DOHH2 (cell line): ENCODE results near the gene MXRA7.
"Not testable (repeated sequence)": the region's sequence is repeated elsewhere in the genome, so short reads cannot be mapped to it uniquely, and the experiment has no call there.

Source experiments
- H3F3A ChIP-seq: fragments of 200-600 bp; sonication (generic), shearing (Covaris generic); 2 replicates; pipeline ENCODE4 v1.6.0; 2016; ENCODE audit warnings: antibody characterized with exemption, mild to moderate bottlenecking; ENCODE audit not compliant: control insufficient read depth, insufficient read depth
- H3K27ac ChIP-seq: fragments of 200-600 bp; sonication (generic); 2 replicates; pipeline ENCODE4 v1.5.1; 2014; ENCODE audit warnings: low read depth, mild to moderate bottlenecking, low read length, moderate library complexity
- H3K27me3 ChIP-seq: fragments of 200-600 bp; sonication (generic); 2 replicates; pipeline ENCODE4 v1.6.1; 2014; ENCODE audit warnings: mild to moderate bottlenecking, low read length, mixed read lengths; ENCODE audit not compliant: control insufficient read depth
- H3K36me3 ChIP-seq: fragments of 200-600 bp; sonication (generic); 2 replicates; pipeline ENCODE4 v1.6.1; 2014; ENCODE audit warnings: mild to moderate bottlenecking, low read length, moderate library complexity, mixed read lengths; ENCODE audit not compliant: control insufficient read depth
- H3K4me1 ChIP-seq: fragments of 200-600 bp; sonication (generic); 2 replicates; pipeline ENCODE4 v1.6.1; 2014; ENCODE audit warnings: mild to moderate bottlenecking, low read length, mixed read lengths; ENCODE audit not compliant: control insufficient read depth
- H3K4me2 ChIP-seq: fragments of 200-600 bp; sonication (generic); 2 replicates; pipeline ENCODE4 v1.6.0; 2014; ENCODE audit warnings: mild to moderate bottlenecking, low read length, moderate library complexity
- H3K4me3 ChIP-seq: fragments of 200-600 bp; sonication (generic); 2 replicates; pipeline ENCODE4 v1.5.1; 2014; ENCODE audit warnings: mild to moderate bottlenecking, low read length, mixed read lengths
- H3K79me2 ChIP-seq: fragments of 200-600 bp; sonication (generic); 2 replicates; pipeline ENCODE4 v1.6.1; 2014; ENCODE audit warnings: mild to moderate bottlenecking, low read length, mixed read lengths; ENCODE audit not compliant: control insufficient read depth
- H3K9me2 ChIP-seq: fragments of 200-600 bp; sonication (generic); replicated peaks from 2 replicates; pipeline ENCODE4 v1.6.1; 2014; ENCODE audit warnings: mild to moderate bottlenecking, low read length, mixed read lengths; ENCODE audit not compliant: control insufficient read depth
- H3K9me3 ChIP-seq: fragments of 200-600 bp; sonication (generic); 2 replicates; pipeline ENCODE4 v1.6.1; 2014; ENCODE audit warnings: antibody characterized with exemption, low read length, mixed read lengths; ENCODE audit not compliant: control insufficient read depth, insufficient read depth
- H4K20me1 ChIP-seq: fragments of 200-600 bp; sonication (generic); 2 replicates; pipeline ENCODE4 v1.6.0; 2014; ENCODE audit warnings: low read depth, mild to moderate bottlenecking, antibody characterized with exemption, low read length, moderate library complexity; ENCODE audit not compliant: control insufficient read depth, insufficient read depth
- CTCF ChIP-seq: fragments of 200-600 bp; sonication (generic); IDR thresholded peaks from one replicate; pipeline ENCODE4 v1.5.1; 2014; ENCODE audit warnings: antibody characterized with exemption, mild to moderate bottlenecking, low read depth, low read length; ENCODE audit not compliant: poor library complexity, severe bottlenecking
- EZH2phosphoT487 ChIP-seq: fragments of 200-600 bp; sonication (generic); IDR thresholded peaks from 2 replicates; pipeline ENCODE4 v1.6.1; 2017; ENCODE audit warnings: borderline replicate concordance, mild to moderate bottlenecking, antibody characterized with exemption, low read length, moderate library complexity, mixed read lengths

Gene MXRA7

GRCh38 chr17:76700617-76701470, 9.9 kb downstream of the MXRA7 start:
- H3K4me1 ChIP-seq: no peaks in the 10 kb centered on the region
- H3K36me3 ChIP-seq: no peaks in the 10 kb centered on the region
- H4K20me1 ChIP-seq: no peaks in the 10 kb centered on the region
- H3K27me3 ChIP-seq: peaks cover 27% of the 10 kb centered on the region
- H3F3A ChIP-seq: no peaks in the 10 kb centered on the region
- H3K27ac ChIP-seq: no peak overlapping the region
- no peak overlapping the region for H3K4me2 ChIP-seq
- no peaks in the 10 kb centered on the region for H3K9me2 ChIP-seq
- H3K4me3 ChIP-seq: no peak overlapping the region
- no peak for TF ChIP-seq CTCF
- TF ChIP-seq EZH2phosphoT487: no peak
- H3K9me3 ChIP-seq: no peaks in the 10 kb centered on the region
- no peaks in the 10 kb centered on the region for H3K79me2 ChIP-seq

DNA sequence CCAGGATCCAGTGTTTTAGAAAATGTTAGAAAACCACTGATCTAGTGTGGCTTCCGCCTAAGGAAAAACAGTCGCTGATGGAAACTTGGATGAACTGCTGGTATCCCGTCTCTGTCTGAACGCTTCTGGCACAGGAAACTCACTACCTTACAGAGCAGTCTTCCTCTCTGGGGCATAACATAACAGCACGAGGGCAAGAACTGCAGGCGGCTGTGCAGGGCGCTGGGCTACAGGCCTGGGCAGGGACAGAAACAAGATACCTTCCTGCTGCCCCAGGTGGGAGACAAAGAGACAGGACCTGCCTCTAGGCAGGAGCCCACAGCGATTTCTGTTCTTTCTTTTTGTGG, 10.5 kb downstream of the MXRA7 start:
- Histone ChIP-seq H3K79me2 (no peaks in the 10 kb centered on the region), H3K36me3 (no peaks in the 10 kb centered on the region), H3K4me1 (no peaks in the 10 kb centered on the region), H3K9me2 (no peaks in the 10 kb centered on the region), H3K4me2 (no peak overlapping the region), H3K9me3 (no peaks in the 10 kb centered on the region), H3K4me3 (no peak overlapping the region), H3K27me3 (peaks cover 33% of the 10 kb centered on the region), H3F3A (no peaks in the 10 kb centered on the region), H3K27ac (no peak overlapping the region), H4K20me1 (no peaks in the 10 kb centered on the region)
- TF ChIP-seq CTCF (no peak), EZH2phosphoT487 (no peak)

DNA sequence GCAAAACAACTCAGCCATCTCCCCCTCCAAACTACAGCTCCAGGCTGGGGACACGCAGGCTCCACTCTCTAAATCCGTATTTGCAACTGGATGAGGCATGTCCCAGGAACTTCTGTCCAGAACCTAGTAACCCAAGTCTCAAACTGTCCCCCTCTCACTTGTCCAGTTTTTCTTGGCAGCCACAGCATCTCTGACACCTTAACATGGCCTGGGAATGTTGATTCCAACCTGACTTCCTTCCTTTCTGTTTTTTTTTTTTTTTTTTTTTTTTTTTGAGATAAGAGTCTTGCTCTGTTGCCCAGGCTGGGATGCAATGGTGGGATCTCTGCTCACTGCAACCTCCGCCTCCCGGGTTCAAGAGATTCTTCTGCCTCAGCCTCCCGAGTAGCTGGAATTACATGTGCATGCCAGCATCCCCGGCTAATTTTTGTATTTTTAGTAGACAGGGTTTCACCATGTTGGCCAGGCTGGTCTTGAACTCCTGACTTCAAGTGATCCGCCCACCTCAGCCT, 12.2 kb downstream of the MXRA7 start:
- H4K20me1 ChIP-seq, H3K36me3 ChIP-seq, H3K4me2 ChIP-seq, H3F3A ChIP-seq, H3K4me3 ChIP-seq, H3K9me3 ChIP-seq, H3K9me2 ChIP-seq, H3K79me2 ChIP-seq, H3K27ac ChIP-seq, H3K4me1 ChIP-seq: not testable (repeated sequence)
- H3K27me3 ChIP-seq: peaks cover 36% of the 10 kb centered on the region

GRCh38 chr17:76697702-76698465, 12.9 kb downstream of the MXRA7 start:
- Histone ChIP-seq H3K79me2 (no peaks in the 10 kb centered on the region), H3K27me3 (peaks cover 36% of the 10 kb centered on the region), H3K36me3 (no peaks in the 10 kb centered on the region), H3K4me3 (no peak overlapping the region), H3F3A (no peaks in the 10 kb centered on the region), H3K9me2 (no peaks in the 10 kb centered on the region), H3K9me3 (no peaks in the 10 kb centered on the region), H3K4me2 (no peak overlapping the region), H4K20me1 (no peaks in the 10 kb centered on the region), H3K4me1 (no peaks in the 10 kb centered on the region), H3K27ac (no peak overlapping the region)
- TF ChIP-seq EZH2phosphoT487 (no peak), CTCF (no peak)
